ENCODE results near the gene PDE3B. TPM values are rescaled to one million over a fixed set of nuclear protein-coding genes. Genes with fewer than 3 reads are reported as not detected.

The PDE3B gene
- polyA plus RNA-seq, 1 donor (not counting 4 experiments of a cell fraction or from before 2014, with no cell fraction given) = 0.01 TPM

DNA sequence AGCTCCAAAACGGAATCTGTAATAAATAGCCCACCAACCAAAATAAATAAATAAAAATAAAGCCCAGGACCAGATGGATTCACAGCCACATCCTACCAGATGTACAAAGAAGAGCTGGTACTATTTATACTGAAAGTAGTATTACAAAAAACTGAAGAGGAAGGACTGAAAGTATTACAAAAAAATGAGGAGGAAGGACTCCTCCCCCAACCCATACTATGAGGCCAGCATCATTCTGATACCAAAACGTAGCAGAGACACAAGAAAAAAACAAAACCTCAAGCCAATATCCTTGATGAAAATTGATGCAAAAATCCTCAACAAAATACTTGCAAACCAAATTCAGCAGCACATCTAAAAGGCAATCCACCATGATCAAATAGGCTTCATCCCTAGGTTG, 183.0 kb downstream of the PDE3B start:
- dilution Hi-C loops (cut with MboI; ENCODE audit: extremely low pct_ligation_motif_present, low sequenced_read_pairs) = no loop called here
- Histone ChIP-seq H4K20me1 (ENCODE audit: control insufficient read depth, extremely low read depth, insufficient read depth, low read length) (no peaks in the 10 kb centered on the region), H3K79me2 (ENCODE audit: control insufficient read depth, insufficient read depth, low read length) (no peaks in the 10 kb centered on the region), H3K27ac (ENCODE audit: control insufficient read depth, insufficient read depth, low read length) (no peak overlapping the region), H3K27me3 (ENCODE audit: control insufficient read depth, extremely low read depth, insufficient read depth, low read length) (no peaks in the 10 kb centered on the region), H3K4me2 (ENCODE audit: control insufficient read depth, extremely low read depth, insufficient read depth, low read depth, low read length) (no peak overlapping the region), H3K4me1 (ENCODE audit: control insufficient read depth, extremely low read depth, insufficient read depth, low read length) (no peaks in the 10 kb centered on the region), H3K4me3 (ENCODE audit: control insufficient read depth in 2 of 3, extremely low read depth in 1 of 3, insufficient read depth in 2 of 3, low read depth in 1 of 3, low read length in 3 of 3) (no peak overlapping the region), H3K9me3 (ENCODE audit: control insufficient read depth, low read depth, low read length) (no peaks in the 10 kb centered on the region), H2AFZ (ENCODE audit: control insufficient read depth, low read length) (no peak overlapping the region), H3K9ac (ENCODE audit: control insufficient read depth, extremely low read depth, insufficient read depth, low read length) (no peak overlapping the region), H3K9me1 (ENCODE audit: control insufficient read depth, extremely low read depth, insufficient read depth, low read length) (no peaks in the 10 kb centered on the region), H3K36me3 (ENCODE audit: control insufficient read depth in 2 of 2, extremely low read depth in 1 of 2, insufficient read depth in 2 of 2, low read length in 2 of 2) (no peaks in the 10 kb centered on the region)
- FAIRE-seq = no peak
- no peak for TF ChIP-seq EZH2 (IDR thresholded peaks at IDR 0.05; ENCODE audit: low read length)
- TF ChIP-seq, protein P1, sequence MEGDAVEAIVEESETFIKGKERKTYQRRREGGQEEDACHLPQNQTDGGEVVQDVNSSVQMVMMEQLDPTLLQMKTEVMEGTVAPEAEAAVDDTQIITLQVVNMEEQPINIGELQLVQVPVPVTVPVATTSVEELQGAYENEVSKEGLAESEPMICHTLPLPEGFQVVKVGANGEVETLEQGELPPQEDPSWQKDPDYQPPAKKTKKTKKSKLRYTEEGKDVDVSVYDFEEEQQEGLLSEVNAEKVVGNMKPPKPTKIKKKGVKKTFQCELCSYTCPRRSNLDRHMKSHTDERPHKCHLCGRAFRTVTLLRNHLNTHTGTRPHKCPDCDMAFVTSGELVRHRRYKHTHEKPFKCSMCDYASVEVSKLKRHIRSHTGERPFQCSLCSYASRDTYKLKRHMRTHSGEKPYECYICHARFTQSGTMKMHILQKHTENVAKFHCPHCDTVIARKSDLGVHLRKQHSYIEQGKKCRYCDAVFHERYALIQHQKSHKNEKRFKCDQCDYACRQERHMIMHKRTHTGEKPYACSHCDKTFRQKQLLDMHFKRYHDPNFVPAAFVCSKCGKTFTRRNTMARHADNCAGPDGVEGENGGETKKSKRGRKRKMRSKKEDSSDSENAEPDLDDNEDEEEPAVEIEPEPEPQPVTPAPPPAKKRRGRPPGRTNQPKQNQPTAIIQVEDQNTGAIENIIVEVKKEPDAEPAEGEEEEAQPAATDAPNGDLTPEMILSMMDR (optimal IDR thresholded peaks at IDR 0.05 in 1 of 3, IDR thresholded peaks at IDR 0.05 in 1 of 3, conservative IDR thresholded peaks at IDR 0.05 in 1 of 3; ENCODE audit: extremely low read depth in 1 of 3, insufficient read depth in 2 of 3, low read length in 3 of 3) = no peak
- DNase-seq (ENCODE audit: low read depth, low spot score) = no peak

DNA sequence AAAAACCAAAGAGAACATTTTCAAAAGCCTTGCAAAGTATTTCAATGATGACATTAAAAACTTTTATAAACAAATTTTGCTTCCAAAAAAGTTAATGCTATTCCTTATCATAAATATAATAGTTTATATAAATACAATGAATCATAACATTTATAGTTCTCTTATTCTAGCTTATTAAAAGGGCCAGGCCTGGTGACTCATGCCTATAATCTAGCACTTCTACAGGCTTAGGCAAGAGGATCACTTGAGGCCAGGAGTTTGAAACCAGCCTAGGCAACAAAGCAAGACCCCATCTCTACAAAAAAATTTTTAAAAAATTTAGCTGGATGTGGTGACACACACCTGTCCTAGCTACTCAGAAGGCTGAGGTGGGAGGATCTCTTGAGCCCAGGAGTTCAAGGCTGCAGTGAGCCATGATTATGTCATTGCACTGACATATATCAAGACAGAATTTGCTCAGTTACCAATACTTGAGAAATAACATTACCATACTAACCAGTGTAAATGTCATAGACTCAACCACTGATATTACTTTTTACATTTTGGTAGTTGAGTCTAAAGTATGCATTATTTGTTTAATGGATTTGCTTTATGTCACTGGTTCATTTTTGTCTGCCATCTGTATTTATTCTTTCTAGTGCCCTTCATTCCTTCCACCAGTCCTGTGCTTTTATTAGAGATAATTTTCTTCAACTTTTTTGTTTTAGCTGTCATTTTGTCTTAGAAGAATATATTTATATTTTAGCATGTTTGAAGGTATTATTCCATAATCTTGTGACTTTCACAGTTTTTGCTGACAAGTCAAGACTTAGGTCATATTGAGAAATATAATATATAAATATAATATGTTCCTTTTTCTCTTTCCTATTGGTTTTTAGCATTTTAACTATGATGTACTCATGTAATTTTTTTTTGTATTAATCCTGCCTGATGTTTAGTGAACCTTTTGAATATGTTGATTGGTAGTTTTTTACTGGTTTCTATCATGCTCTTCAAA, 192.2 kb downstream of the PDE3B start:
- no peak overlapping the region for H3K4me3 ChIP-seq (ENCODE audit: control insufficient read depth in 2 of 3, extremely low read depth in 1 of 3, insufficient read depth in 2 of 3, low read depth in 1 of 3, low read length in 3 of 3)
- no peaks in the 10 kb centered on the region for H3K36me3 ChIP-seq (ENCODE audit: control insufficient read depth in 2 of 2, extremely low read depth in 1 of 2, insufficient read depth in 2 of 2, low read length in 2 of 2)
- H3K27ac ChIP-seq (ENCODE audit: control insufficient read depth, insufficient read depth, low read length) = no peak overlapping the region
- H3K4me2 ChIP-seq (ENCODE audit: control insufficient read depth, extremely low read depth, insufficient read depth, low read depth, low read length) = no peak overlapping the region
- no peaks in the 10 kb centered on the region for H3K9me1 ChIP-seq (ENCODE audit: control insufficient read depth, extremely low read depth, insufficient read depth, low read length)
- H4K20me1 ChIP-seq (ENCODE audit: control insufficient read depth, extremely low read depth, insufficient read depth, low read length) = no peaks in the 10 kb centered on the region
- no peak overlapping the region for H3K9ac ChIP-seq (ENCODE audit: control insufficient read depth, extremely low read depth, insufficient read depth, low read length)
- no peaks in the 10 kb centered on the region for H3K4me1 ChIP-seq (ENCODE audit: control insufficient read depth, extremely low read depth, insufficient read depth, low read length)
- H3K79me2 ChIP-seq (ENCODE audit: control insufficient read depth, insufficient read depth, low read length) = no peaks in the 10 kb centered on the region
- TF ChIP-seq, protein P1 (optimal IDR thresholded peaks at IDR 0.05 in 1 of 3, IDR thresholded peaks at IDR 0.05 in 1 of 3, conservative IDR thresholded peaks at IDR 0.05 in 1 of 3; ENCODE audit: extremely low read depth in 1 of 3, insufficient read depth in 2 of 3, low read length in 3 of 3) = no peak
- no peak for TF ChIP-seq EZH2 (IDR thresholded peaks at IDR 0.05; ENCODE audit: low read length)
- no peaks in the 10 kb centered on the region for H3K9me3 ChIP-seq (ENCODE audit: control insufficient read depth, low read depth, low read length)
- no peak for FAIRE-seq
- no peaks in the 10 kb centered on the region for H3K27me3 ChIP-seq (ENCODE audit: control insufficient read depth, extremely low read depth, insufficient read depth, low read length)
- DNase-seq (ENCODE audit: low read depth, low spot score) = no peak
- no peak overlapping the region for H2AFZ ChIP-seq (ENCODE audit: control insufficient read depth, low read length)
- dilution Hi-C loops (cut with MboI; ENCODE audit: extremely low pct_ligation_motif_present, low sequenced_read_pairs) = no loop called here

Measured in keratinocyte (primary cell).